HG02623 (cell line): ENCODE data around the gene ZNF641.

Source experiments
- ATAC-seq: cut with Tn5 transposase; IDR thresholded peaks from one replicate; pipeline ENCODE4 v1.9.1; 2021; ENCODE audit warnings: moderate library complexity; ENCODE audit not compliant: unreplicated experiment

The ZNF641 gene

DNA sequence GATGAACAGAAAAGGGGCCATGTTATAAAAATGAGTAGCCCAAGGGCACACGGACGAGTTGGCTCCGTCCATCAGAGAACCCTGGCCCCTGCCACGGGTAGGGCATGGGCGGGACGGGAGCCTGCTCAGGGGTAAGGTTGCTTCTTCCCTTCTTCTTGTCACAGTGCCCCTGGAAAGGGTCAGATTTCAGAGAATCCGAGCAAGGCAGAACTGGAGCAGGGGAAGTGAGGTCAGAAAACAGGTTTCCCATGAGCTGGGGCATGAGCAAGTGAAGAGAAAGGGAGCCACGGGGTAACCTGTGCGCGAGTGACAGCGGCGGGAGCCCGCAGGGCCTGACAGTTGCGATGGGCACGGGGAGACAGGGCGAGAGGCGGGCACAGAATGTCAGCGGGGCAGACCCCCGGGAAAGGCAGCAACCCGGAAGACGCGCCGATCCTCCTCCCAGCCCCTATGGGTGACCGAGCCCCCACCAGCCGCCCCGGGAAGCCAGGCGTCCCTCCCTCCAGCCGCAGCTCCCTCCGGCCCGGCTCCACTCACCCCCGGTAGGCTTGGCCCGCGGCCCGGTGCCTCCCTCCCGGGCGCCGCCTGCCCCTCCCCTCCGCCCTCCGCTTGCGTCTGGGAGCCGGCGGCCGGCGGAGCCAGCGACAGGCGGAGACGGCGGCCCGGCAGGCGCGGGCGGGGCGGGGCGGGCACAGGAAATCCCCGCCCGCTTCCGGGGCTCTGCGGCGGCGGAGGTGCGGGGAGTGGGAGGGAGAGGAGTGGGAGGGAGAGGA, at the start of gene ZNF641:
TSS of gene ZNF641 (minus strand) at position 671 of the 773 bp plus-strand sequence. CDS start 2,829 bp downstream, outside the sequence.
- peak; percentile 82 for ATAC-seq

DNA sequence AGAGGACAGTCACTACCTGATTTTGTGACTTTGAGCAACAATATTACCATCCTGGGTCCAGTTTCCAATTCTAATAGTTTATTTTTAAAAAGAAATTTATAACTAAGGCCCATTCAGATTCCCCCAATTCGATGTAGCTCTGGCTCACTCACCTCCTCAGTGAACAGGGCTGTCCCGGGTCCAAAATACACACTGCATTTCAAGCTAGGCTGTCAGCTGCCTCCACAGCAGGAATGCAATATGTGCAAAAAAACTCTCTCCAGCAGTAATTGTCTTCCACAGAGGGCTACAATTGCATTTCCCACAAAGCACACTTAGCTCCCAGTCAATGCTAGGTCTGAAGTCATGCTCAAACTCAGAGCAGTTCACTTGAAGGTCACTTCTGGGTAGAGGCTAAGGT, 39.3 kb upstream of the ZNF641 start:
- ATAC-seq: no peak

DNA sequence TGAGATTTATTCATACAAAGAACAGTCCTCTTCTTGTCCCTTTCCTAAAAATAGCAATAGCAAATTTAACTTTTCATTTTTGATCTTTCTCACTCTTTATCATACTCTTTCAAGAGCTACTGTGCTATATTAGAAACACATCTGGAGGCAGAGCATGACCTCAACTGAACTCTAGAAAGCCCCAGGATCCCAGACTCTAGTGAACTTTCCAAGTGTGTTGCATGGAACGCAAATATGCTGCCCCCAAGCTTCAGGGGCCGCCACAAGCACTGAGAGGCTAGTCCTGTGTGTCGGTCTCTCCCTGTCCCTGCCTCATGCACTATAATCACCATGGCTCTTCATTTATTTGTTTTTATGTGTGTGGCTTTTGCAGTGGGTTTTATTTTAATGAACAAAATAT, 38.7 kb upstream of the ZNF641 start:
- no peak for ATAC-seq

GRCh38 chr12:48388938-48389337, 38.2 kb upstream of the ZNF641 start:
- ATAC-seq: no peak

- ATAC-seq: no peak
These were observed 37.7 kb upstream of the ZNF641 start for GRCh38 chr12:48388460-48388859.

- no peak for ATAC-seq
These were observed 29.9 kb upstream of the ZNF641 start for GRCh38 chr12:48380596-48380995.

GRCh38 chr12:48379794-48380193, 29.1 kb upstream of the ZNF641 start:
- no peak for ATAC-seq

- ATAC-seq: no peak
These were observed 26.9 kb upstream of the ZNF641 start for GRCh38 chr12:48377646-48378045.

DNA sequence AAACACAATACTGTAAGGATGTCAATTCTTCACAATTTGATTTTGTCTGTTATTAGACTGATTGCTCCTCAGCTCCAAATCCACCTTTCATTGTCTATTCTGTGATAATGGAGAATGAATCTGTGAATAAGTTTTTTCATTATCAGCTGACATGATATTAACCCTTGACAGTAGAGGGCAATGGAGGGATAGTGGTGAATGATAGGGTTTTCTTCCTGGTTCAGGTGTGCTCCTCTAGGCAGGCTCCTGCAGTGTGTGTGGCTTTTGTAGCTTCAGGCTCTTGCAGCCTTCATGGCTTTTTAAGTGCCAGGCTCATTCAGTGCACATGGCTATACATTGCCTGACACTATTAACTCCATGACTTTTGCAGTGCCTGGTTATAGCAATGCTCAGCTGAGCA, 23.4 kb upstream of the ZNF641 start:
- no peak for ATAC-seq

GRCh38 chr12:48366131-48366530, 15.4 kb upstream of the ZNF641 start:
- no peak for ATAC-seq

- no peak for ATAC-seq
These were observed 11.1 kb upstream of the ZNF641 start for GRCh38 chr12:48361664-48362339.

GRCh38 chr12:48358937-48359513, 8.3 kb upstream of the ZNF641 start:
- ATAC-seq: no peak

GRCh38 chr12:48356041-48356768, 5.5 kb upstream of the ZNF641 start:
- no peak for ATAC-seq

DNA sequence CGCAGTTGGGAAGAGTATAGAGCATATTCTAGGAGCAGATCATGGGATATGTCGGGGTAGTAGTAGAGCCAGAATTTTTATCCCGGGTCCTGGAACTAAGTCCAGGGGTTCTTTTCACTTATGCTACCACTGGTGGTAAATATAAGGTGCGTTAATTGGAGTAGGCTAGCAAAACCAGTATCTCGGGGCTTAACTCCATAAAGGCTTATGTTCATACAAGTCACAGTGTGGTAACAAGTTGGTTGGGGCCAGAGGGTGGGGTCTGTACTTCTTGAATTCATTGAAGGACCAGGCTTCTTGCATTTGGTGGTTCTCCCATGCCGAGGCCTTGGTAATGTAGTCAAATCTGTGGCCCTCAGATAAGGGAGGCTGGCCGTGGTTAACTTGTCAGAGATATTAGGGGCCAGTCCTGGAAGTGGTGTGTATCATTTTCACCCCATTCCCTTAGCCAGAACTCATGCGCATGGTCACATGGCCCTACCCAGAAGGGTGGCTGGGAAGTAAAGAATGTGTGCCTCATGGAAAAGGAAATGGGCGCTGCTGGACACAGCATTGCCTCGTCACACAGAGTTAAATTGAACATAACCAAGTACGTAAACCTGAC, 1.5 kb upstream of the ZNF641 start:
- ATAC-seq: no peak

DNA sequence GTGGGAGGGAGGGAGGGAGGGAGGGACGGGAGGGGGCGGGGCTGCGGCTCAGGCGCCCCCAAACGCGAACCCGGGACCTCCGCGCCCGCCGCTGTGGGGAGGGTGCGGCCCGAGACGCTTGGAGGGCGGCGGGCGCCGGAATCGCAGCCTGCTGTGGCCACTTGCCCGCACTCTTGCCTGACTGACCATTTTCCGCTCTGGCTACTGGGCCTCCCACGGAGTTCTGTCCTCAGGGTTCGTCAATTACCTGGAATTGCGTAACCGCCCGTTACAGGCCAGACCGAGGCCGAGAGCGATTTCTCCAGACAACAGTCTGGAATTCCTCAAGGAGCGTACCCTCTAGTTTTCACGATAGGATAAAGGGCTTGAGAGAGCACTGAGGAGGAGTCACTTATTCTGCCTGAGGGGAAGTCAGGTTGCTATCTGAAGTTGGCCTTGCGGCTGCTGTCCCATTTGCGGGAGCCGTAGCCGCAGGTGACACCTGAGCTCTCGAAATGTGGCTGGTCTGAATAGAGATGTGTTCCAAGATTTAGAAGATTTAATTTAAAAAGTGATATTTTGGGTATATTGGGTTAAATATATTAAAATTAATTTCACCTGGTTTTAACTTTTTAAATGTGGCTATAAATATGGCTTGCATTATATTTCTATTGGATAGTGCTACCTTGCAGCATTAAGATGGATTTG, 446 bp upstream of the ZNF641 start:
- peak; percentile 33 for ATAC-seq

DNA sequence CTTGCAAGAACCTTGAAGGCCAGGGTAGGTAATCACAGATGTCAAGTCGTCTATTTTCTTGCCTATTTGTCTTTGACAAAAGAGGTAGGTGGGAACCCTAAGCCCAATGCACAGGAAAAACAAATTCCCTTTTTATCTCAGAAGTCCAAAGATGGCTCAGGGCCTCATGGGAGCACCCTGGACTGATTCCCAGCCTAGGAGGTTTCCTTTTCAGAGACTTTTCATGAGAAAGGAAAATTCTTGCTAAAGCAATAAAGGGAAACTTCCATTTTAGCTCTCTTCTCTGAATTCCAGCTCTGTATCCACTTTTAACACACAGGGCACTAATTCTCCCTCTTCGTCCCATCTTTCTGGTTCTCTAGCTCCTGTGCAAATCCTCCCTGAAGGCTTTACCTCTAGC, 1.2 kb downstream of the ZNF641 start:
- ATAC-seq: no peak

DNA sequence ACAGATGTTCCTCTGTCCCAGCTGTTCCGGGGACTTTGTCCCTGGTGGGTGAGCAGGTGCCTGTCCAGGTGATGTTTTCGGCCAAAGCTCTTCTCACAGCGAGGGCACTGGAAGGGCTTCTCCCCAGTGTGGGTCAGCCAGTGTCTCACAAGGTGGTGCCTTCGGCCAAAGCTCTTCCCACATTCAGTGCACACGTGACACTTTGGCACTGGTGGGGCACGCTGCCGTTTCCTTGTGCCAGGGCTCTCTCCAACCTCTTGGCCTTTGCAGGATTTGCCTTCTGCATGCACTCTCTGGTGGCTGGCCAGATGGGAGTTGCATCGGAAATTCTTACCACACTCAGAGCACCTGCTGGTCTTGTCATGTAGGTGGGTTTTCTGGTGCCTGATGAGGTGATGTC, 7.7 kb downstream of the ZNF641 start:
- no peak for ATAC-seq

DNA sequence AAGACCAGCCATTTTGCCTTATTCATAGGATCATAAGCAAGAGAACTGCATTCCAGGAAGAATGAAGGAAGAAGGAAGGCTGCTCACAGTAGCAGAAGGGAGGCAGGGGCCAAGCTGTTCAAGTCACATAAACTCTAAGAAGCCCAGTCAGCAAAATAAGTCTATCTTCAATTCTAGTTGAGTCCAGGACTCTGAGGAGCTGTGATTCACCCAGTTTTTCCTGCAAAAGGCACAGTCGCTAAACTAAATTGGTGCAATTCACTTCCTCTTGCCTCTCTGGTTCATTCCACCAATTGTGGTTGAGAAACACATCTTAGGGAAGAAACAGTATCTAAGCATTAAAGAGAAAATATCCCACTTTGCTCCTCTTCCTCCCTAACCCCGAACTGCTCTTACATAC, 9.8 kb downstream of the ZNF641 start:
- no peak for ATAC-seq

DNA sequence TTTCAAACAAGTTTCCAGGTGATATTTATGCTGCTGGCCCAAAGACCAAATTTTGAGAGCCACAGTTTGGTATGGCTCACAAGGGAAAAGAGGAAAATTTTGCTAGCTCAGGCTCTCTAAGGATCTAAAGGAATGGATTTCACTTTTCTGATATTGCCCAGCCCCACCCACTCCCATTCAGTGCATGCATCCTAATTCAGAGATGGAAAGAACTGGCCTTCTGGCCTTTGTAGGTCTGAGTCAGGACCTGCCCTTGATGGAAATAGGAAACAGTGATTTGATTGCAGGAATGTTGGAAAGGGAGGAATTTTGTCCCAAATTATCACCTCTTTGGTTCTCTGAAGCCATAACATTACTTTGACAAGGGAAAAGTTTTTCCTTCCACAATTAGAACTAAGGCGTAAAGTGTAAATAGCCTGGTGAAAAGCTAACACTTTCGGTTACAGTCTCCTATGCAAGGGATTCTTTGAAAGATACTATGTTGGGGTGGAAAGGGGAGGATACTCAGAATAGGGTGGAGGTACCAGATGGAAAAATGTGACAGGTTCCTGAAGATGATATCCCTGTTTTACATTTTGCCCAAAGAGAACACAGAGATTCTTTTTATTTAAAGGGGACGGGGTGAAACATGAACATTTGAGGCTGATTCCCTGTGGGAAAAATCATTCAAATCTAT, 11.1 kb downstream of the ZNF641 start:
- no peak for ATAC-seq

- no peak for ATAC-seq
These were observed 14.2 kb downstream of the ZNF641 start for GRCh38 chr12:48336564-48336963.
